Activated effector memory CD4-positive, alpha-beta T cell treated with Interleukin-2 at 50 U/mL for 16 hours (primary cell): ENCODE results near the gene FLOT1.
A peak's percentile ranks its signal among the peaks of the same experiment; 100 is the strongest.
"Not testable (repeated sequence)": the region's sequence is repeated elsewhere in the genome, so short reads cannot be mapped to it uniquely, and the experiment has no call there.

ENCODE experiments used
- DNase-seq: peaks from one replicate; pipeline ENCODE4 v3.0.0-alpha.2; 2020

Gene FLOT1

DNA sequence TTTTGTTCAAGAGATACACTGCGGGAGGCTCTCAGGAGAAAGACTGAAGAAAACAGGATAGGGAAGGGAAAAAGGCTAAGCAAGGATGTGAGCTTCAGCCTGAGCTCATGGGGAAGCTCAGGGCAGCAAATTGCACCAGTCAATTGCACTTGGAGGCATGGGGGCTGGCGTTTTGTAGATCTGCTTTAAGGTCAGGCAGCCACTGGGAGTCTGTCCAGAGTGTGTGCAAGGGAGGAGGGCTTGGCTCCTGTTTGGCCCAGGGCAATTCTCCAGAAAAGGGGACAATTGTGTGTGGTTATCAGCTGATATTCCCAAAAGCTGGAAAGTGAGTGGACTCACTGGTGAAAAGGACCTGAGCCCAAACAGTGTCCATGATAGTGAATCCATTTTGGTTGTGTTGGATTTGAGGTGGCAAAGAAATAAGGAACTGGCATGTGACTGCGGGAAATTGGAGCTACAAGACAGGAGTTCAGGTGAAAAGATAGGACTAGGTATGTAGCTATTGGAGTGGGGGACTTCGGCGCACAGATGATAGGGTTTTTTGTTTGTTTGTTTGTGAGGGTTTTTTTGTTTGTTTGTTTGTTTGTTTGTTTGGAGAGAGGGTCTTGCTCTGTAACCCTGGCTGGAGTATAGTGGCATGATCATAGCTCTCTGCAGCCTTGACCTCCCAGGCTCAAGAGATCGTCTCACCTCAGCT is 24.1 kb upstream of the FLOT1 start:
- DNase-seq: no peak

DNA sequence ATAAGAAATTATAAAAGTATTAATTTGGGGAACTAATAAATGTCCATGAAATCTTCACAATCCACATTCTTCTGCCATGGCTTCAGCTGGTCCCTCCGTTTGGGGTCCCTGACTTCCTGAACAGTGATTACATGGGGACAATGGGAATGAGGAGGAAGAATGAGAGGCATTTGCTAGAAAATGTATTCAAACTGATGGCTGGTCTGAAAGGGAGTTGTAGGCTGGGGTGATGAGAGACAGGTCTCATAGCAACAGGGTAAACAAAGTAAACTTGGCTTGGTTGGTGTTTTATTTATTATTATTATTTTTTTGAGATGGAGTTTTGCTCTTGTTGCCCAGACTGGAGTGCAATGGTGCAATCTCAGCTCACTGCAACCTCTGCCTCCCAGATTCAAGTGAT is 23.0 kb upstream of the FLOT1 start:
- DNase-seq: not testable (repeated sequence)

- DNase-seq: not testable (repeated sequence)
Observed at GRCh38 chr6:30764490-30765043, 22.1 kb upstream of the FLOT1 start.

GRCh38 chr6:30763618-30764489 is 21.4 kb upstream of the FLOT1 start:
- no peak for DNase-seq

DNA sequence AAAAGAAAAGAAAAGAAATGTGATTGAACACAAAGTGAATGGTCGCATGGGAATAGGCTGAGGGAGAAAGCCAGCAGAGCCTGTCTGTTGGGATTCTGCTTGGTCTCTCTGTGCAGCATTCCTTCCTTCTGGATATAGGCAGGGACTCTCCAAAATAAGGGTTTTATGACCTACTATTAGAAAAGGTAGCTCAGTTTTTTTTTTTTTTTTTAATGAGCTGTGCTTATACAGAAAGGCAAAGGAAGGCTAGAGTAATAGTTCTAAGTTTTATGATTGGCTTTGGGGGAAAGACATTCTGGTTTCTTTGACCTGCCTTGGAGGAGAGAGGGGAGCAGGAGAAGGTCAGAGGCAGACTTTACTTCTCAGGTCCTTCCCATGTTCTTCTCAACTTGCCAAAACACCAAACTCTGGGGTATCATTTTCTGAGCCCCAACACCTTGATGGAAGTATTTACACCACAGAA is 20.7 kb upstream of the FLOT1 start:
- no peak for DNase-seq

DNA sequence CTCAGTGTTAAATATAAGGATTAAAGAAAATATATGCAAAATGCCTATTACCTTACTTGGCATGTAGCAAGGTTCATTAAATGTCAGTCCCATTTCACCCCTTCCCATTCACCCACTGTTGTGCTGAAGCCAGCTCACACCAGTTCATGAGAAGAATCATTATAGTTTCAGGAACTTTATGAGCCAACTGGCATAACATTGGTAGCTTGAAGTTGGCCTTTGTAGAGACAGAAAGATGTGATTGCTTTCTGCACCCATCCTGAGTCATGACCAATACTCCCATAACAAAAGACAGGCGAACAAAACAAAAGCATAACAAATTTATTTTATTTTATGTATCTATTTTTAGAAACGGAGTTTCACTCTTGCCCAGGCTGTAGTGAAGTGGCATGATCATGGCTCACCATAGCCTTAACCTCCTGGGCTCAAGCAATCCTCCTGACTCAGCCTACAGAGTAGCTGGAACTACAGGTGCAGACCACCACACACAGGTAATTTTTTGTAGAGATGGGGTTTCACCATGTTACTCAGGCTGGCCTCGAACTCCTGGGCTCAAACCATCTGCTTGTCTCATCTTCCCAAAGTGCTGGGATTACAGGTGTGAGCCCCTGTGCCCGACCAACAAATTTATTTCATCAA is 19.4 kb upstream of the FLOT1 start:
- no peak for DNase-seq

GRCh38 chr6:30760549-30760948 is 18.1 kb upstream of the FLOT1 start:
- no peak for DNase-seq

- no peak for DNase-seq
Observed at GRCh38 chr6:30759575-30760239, 17.2 kb upstream of the FLOT1 start.

GRCh38 chr6:30757261-30757904 is 14.9 kb upstream of the FLOT1 start:
- DNase-seq: no peak

- DNase-seq: not testable (repeated sequence)
Observed at GRCh38 chr6:30756405-30757003, 14.0 kb upstream of the FLOT1 start.

- DNase-seq: no peak
Observed at GRCh38 chr6:30754631-30755030, 12.1 kb upstream of the FLOT1 start.

GRCh38 chr6:30752157-30752927 is 9.9 kb upstream of the FLOT1 start:
- no peak for DNase-seq

DNA sequence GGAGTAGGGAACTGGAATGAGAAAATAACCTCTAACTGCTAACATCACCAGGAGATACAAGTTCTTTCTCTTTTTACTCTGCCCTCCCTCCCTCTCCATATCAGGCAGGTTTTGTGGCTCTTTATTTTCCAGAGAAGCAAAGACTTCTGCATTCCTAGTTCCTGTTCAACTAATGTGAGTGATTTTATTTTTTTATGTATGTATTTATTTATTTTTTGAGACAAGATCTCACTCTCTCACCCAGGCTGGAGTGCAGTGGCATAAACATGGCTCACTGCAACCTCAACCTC is 7.8 kb upstream of the FLOT1 start:
- DNase-seq: no peak

DNA sequence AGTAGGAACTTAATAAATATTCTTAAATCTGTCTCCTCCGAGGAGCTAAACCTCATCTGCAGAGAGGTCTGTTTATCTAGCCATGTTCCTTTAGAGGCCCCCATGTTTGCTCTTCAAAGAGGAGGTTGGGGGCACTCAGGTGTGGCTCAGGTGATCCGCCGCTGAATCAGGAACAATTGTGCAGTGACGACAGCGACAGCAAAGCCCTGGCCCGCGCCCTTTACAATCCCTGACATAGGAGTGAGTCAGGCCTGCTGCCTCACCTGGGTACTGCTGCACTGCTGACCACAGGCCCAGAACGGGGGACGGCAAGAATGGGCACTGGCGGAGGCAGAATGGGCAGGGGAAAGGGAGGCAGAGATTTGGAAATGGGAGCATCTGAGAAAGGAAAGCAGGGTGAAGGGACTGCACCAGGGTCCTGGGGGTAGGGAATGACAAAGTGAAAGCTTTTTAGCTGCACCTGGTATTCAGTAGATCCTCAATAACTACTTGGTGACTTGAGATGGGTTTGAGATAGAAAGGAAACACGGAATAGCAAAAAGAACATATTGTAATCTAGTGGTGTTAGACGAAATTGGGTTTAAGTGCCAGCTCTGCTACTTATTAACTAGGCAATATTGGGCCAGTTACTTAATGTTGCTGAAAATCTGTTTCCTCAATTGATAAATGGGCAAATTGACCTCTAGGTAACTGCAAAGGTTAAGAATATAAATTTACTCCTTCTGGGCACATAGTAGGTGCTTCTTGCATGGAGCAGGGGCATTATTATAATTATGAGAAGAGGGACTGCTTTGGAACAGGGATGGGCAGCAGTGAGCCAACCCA is 7.3 kb upstream of the FLOT1 start:
- no peak for DNase-seq

- no peak for DNase-seq
Observed at GRCh38 chr6:30748851-30749540, 6.5 kb upstream of the FLOT1 start.

DNA sequence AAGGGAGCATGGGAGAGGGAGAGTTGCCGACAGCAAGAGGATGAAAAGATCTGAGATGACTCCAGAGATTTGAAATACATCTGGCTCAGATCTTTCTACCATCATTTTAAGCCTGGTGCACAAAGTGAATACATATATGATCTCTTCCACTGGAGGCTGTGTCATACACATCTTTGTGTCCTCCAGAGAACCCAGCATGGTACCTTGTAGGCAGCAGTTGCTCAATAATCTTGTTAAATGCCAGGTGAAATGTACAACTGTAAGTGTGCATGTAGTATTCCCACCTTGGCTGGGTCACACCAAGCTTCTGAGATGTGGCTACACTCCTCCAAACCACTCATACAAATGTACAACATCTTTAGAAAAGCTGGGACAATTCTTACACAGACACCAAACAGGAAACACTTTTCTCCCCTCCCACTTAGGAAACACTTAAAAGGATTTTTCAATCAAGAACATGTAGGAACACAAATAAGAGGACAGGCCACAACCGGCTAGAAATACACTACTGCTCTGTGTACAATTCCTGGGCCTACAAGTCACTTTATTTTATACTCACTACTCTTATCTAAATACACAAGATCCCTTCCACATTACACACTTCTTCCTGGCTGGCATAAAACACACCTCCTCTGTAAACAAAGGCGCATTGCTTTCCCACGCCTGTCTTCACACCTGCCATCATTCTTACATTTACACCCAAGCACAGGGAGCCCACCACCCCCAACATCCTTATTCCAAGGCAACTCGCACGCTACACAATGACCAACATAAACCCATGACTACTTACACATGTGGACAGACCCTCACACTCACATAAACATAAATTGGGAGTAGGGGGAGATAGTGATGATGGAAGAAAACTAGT is 5.6 kb upstream of the FLOT1 start:
- no peak for DNase-seq

DNA sequence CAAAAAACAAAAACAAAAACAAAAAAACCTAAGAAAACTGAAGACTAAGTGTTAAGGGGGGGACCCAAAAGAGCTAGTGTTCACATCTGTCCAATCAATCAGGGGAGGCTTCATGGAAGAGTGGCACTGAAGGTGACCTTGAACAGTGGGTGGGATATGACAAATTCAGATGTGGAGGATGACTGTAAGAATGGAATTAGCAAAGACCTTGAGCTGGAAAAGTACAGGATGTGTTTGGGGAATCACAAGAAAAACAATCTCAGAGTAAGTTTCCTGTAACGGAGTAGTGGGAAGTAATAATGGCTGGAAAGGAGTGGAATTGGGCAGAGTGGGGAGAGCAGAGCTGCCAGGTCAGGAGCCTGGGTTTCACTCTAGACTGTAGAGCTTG is 4.8 kb upstream of the FLOT1 start:
- DNase-seq: no peak

- DNase-seq: peak; percentile 60
Observed at GRCh38 chr6:30744054-30744805, 1.7 kb upstream of the FLOT1 start, which contains the start of gene IER3. IER3 (minus strand) TSS chr6:30744547; CDS start chr6:30744518, 29 bp downstream.
